Hepatocyte (in vitro differentiated cells): Measurements from ENCODE around the gene MCF2L2. TPM values are rescaled to one million over a fixed set of nuclear protein-coding genes. Genes with fewer than 3 reads are reported as not detected.
A peak's percentile ranks its signal among the peaks of the same experiment; 100 is the strongest.
"Not testable (repeated sequence)": the region's sequence is repeated elsewhere in the genome, so short reads cannot be mapped to it uniquely, and the experiment has no call there.

ENCODE experiments used
- DNase-seq: peaks from one replicate; pipeline ENCODE4 v3.0.0-alpha.2; 2016; ENCODE audit warnings: low spot score
- H2AFZ ChIP-seq: fragments of 200-600 bp; sonication (generic); 2 replicates; pipeline ENCODE4 v1.6.0; 2016; ENCODE audit warnings: antibody characterized with exemption, mild to moderate bottlenecking
- H3K27ac ChIP-seq: fragments of 200-600 bp; sonication (generic); 2 replicates; pipeline ENCODE4 v1.5.1; 2016; ENCODE audit warnings: mild to moderate bottlenecking
- H3K27me3 ChIP-seq: fragments of 200-600 bp; sonication (generic); 2 replicates; pipeline ENCODE4 v1.6.1; 2016
- H3K36me3 ChIP-seq: fragments of 200-600 bp; sonication (generic); replicated peaks from 2 replicates; pipeline ENCODE4 v1.5.1; 2016; ENCODE audit warnings: low read depth; ENCODE audit not compliant: insufficient read depth
- H3K4me1 ChIP-seq: fragments of 200-600 bp; sonication (generic); 2 replicates; pipeline ENCODE4 v1.5.1; 2016; ENCODE audit warnings: mild to moderate bottlenecking, moderate library complexity; ENCODE audit not compliant: insufficient read depth
- H3K4me2 ChIP-seq: fragments of 200-600 bp; sonication (generic); 2 replicates; pipeline ENCODE4 v1.6.0; 2016
- H3K4me3 ChIP-seq: fragments of 200-600 bp; sonication (generic); 2 replicates; pipeline ENCODE4 v1.5.1; 2016; ENCODE audit warnings: mild to moderate bottlenecking
- H3K79me2 ChIP-seq: fragments of 200-600 bp; sonication (generic); 2 replicates; pipeline ENCODE4 v1.6.0; 2017; ENCODE audit warnings: mild to moderate bottlenecking
- H3K9me2 ChIP-seq: fragments of 200-600 bp; sonication (generic); replicated peaks from 2 replicates; pipeline ENCODE4 v1.6.0; 2017; ENCODE audit warnings: mild to moderate bottlenecking; ENCODE audit not compliant: insufficient read depth
- H3K9me3 ChIP-seq: fragments of 200-600 bp; sonication (generic); 2 replicates; pipeline ENCODE4 v1.5.1; 2016; ENCODE audit warnings: low read depth, mild to moderate bottlenecking
- H4K20me1 ChIP-seq: fragments of 200-600 bp; sonication (generic); 2 replicates; pipeline ENCODE4 v1.6.0; 2016; ENCODE audit warnings: mild to moderate bottlenecking; ENCODE audit not compliant: insufficient read depth, poor library complexity, severe bottlenecking
- CTCF ChIP-seq: fragments of 200-600 bp; sonication (generic); IDR thresholded peaks from 2 replicates; pipeline ENCODE4 v1.5.1; 2016; ENCODE audit warnings: antibody characterized with exemption, mild to moderate bottlenecking; ENCODE audit not compliant: poor library complexity
- EZH2 ChIP-seq: fragments of 200-600 bp; sonication (generic); IDR thresholded peaks from 2 replicates; pipeline ENCODE4 v1.6.1; 2016; ENCODE audit warnings: antibody characterized with exemption, mild to moderate bottlenecking, borderline replicate concordance
- EZH2phosphoT487 ChIP-seq: fragments of 200-600 bp; sonication (generic); IDR thresholded peaks from one replicate; pipeline ENCODE4 v1.6.1; 2018; ENCODE audit warnings: antibody characterized with exemption, mild to moderate bottlenecking, low read depth, moderate library complexity; ENCODE audit not compliant: unreplicated experiment, severe bottlenecking
- WGBS: methylation state at CpG from one replicate; pipeline ENCODE4 v1.1.6; 2016; ENCODE audit warnings: low lambda C conversion rate; ENCODE audit errors: missing lambda C conversion rate; 5-methylcytosine and 5-hydroxymethylcytosine counted together
- polyA plus RNA-seq: library from polyadenylated mRNA; unstranded; fragments of >200 nt; fragmentation: Nextera tagmentation; extraction: Ambion mirVana; gene quantifications from 2 replicates; pipeline ENCODE4 v1.2.1, GENCODE V29; 2016
- total RNA-seq: library from RNA; depleted of rRNA; stranded (reverse); fragments of >200 nt; gene quantifications from 2 replicates; pipeline ENCODE4 v1.2.3, GENCODE V29; 2014

Gene MCF2L2, protein sequence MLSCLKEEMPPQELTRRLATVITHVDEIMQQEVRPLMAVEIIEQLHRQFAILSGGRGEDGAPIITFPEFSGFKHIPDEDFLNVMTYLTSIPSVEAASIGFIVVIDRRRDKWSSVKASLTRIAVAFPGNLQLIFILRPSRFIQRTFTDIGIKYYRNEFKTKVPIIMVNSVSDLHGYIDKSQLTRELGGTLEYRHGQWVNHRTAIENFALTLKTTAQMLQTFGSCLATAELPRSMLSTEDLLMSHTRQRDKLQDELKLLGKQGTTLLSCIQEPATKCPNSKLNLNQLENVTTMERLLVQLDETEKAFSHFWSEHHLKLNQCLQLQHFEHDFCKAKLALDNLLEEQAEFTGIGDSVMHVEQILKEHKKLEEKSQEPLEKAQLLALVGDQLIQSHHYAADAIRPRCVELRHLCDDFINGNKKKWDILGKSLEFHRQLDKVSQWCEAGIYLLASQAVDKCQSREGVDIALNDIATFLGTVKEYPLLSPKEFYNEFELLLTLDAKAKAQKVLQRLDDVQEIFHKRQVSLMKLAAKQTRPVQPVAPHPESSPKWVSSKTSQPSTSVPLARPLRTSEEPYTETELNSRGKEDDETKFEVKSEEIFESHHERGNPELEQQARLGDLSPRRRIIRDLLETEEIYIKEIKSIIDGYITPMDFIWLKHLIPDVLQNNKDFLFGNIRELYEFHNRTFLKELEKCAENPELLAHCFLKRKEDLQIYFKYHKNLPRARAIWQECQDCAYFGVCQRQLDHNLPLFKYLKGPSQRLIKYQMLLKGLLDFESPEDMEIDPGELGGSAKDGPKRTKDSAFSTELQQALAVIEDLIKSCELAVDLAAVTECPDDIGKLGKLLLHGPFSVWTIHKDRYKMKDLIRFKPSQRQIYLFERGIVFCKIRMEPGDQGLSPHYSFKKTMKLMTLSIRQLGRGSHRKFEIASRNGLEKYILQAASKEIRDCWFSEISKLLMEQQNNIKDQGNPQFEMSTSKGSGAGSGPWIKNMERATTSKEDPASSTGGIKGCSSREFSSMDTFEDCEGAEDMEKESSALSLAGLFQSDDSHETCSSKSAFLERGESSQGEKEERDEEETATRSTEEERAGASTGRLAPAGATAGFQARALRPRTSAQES
- total RNA-seq (0.40 and 0.63 TPM in 2 replicates), polyA plus RNA-seq (0.10 and 0.17 TPM in 2 replicates)

DNA sequence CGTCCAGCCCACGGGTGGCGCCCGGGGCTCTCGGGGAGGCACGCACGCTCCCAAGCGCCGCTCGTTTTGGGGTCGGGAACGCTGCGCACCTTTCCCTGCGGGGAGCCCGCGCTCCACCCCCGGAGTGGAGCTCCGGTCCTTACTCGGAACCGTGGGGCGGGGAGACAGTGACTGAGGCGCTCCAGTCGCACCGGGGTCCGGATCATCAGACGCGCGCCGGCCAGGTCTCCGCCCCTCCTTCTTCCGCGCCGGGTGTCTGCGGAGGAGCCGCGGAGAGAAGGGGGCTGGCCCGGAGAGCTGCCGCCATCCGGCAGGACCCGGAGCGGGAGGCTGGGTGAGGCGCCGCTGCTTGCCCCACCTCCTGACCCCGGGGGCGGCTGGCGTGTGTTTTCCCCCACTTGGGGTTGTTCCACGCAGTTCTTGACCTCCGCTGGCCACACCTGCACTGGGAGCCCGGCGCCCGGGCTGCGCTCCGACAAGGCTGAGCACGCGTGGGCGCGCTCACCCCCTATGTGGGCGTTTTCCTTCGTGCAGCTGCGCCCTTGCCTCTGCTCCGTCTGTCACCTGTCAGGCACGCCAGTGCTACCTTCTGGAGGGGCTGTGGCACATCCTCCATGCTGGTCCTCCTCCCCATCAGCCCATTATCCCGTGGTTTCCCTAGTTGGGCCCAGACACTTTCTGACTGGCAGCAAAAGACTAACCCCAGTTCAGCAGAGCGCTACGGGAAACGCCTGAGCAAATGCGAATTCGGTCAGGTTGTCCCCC, at the start of gene MCF2L2:
MCF2L2 (minus strand) TSS at position 173 of the 765 bp plus-strand sequence. CDS start 642 bp downstream, outside the sequence.
- H4K20me1 ChIP-seq, result no peaks in the 10 kb centered on the region
- H3K36me3 ChIP-seq, result no peaks in the 10 kb centered on the region
- H3K9me2 ChIP-seq, result no peaks in the 10 kb centered on the region
- H3K79me2 ChIP-seq, result no peaks in the 10 kb centered on the region
- TF ChIP-seq CTCF (no peak), EZH2phosphoT487 (no peak), EZH2 (peak; percentile 70)
- H2AFZ ChIP-seq, result peak within 1 kb of the TSS; percentile 86
- H3K4me3 ChIP-seq, result peak within 1 kb of the TSS; percentile 47
- peak; percentile 69 for DNase-seq
- 1% methylated on average over 54 of the region's 68 CpGs for WGBS
- H3K9me3 ChIP-seq, result no peaks in the 10 kb centered on the region
- no peak within 1 kb of the TSS for H3K27ac ChIP-seq
- H3K4me2 ChIP-seq, result peak within 1 kb of the TSS; percentile 100
- H3K27me3 ChIP-seq, result peaks cover 50% of the 10 kb centered on the region
- peaks cover 9% of the 10 kb centered on the region for H3K4me1 ChIP-seq

DNA sequence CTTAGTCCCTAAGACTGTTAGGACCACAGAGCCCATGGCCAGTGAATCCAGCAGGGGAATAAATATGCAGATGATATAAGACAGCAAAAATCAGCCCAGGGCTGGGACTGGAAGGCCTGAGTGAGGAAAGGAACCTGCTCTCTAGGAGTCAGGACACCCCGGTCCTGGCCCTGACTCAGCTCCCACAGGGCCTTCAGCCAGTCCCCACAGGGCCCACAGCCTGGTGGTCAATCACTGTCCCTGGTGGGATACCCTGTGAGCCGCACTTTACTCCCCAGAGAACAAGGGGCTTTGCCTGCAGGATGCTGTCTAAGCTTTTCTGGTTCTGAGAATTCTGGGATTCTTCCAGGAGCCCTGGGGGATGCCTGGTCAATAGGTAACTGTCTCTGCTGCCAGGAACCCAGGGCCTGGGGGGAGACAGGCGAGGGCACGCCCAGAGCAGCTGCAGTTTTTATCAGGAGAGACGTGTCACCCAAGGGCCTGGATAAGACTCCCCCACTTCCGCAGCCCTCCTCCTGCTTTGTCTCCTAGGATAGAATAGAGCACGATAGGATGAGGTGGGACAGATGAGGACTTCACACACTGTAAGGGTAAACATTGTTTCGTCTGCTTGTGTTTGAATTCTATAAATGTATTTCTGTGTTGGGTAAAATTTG, 49.5 kb upstream of the MCF2L2 start:
- DNase-seq, result no peak
- no peaks in the 10 kb centered on the region for H3K27me3 ChIP-seq
- no peaks in the 10 kb centered on the region for H3K79me2 ChIP-seq
- WGBS, result 74% methylated on average over 8 of the region's 8 CpGs
- H3K4me1 ChIP-seq, result peaks cover 6% of the 10 kb centered on the region
- no peaks in the 10 kb centered on the region for H3K9me3 ChIP-seq
- TF ChIP-seq EZH2phosphoT487, result no peak
- TF ChIP-seq EZH2, result no peak
- TF ChIP-seq CTCF, result no peak
- H2AFZ ChIP-seq, result no peak overlapping the region
- H3K9me2 ChIP-seq, result no peaks in the 10 kb centered on the region
- H4K20me1 ChIP-seq, result no peaks in the 10 kb centered on the region
- H3K4me3 ChIP-seq, result no peak overlapping the region
- H3K27ac ChIP-seq, result no peak overlapping the region
- no peak overlapping the region for H3K4me2 ChIP-seq
- no peaks in the 10 kb centered on the region for H3K36me3 ChIP-seq

DNA sequence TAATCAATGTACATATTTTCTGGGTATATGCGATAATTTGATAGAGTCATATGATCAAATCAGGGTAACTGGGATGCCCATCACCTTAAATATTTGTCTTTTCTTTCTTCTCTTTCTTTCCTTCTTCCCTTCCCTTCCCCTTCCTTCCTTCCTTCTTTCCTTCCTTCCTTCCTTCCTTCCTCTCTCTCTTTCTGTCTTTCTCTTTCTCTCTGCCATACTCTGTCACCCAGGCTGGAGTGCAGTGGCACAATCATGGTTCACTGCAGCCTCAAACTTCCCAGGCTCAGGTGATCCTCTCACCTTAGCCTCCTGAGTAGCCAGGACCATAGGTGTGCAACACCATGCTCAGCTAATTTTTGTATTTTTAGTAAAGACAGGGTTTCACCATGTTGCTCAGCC, 47.3 kb upstream of the MCF2L2 start:
- H3K36me3 ChIP-seq, H3K4me2 ChIP-seq, DNase-seq, H3K27me3 ChIP-seq, H3K27ac ChIP-seq, H2AFZ ChIP-seq, H4K20me1 ChIP-seq, H3K4me1 ChIP-seq, H3K4me3 ChIP-seq, H3K9me3 ChIP-seq, H3K79me2 ChIP-seq, H3K9me2 ChIP-seq: not testable (repeated sequence)
- 100% methylated on average over 1 of the region's 1 CpG for WGBS
